ENCODE data around the gene JADE2. TPM values are rescaled to one million over a fixed set of nuclear protein-coding genes. Genes with fewer than 3 reads are reported as not detected.

Gene JADE2
- total RNA-seq, 4 donors from 2014 or later = 18.3 to 87.4 (median 48.2) TPM

- no peak for TF ChIP-seq CTCF (IDR thresholded peaks at IDR 0.05; ENCODE audit: low read depth)
These were observed 33.5 kb upstream of the JADE2 start for GRCh38 chr5:134491841-134492442.

- no peak for TF ChIP-seq CTCF (IDR thresholded peaks at IDR 0.05; ENCODE audit: low read depth)
These were observed 32.9 kb upstream of the JADE2 start for GRCh38 chr5:134492568-134492967.

GRCh38 chr5:134493461-134494055 is 31.9 kb upstream of the JADE2 start:
- TF ChIP-seq CTCF (IDR thresholded peaks at IDR 0.05; ENCODE audit: low read depth) = no peak

- TF ChIP-seq CTCF (IDR thresholded peaks at IDR 0.05; ENCODE audit: low read depth) = no peak
These were observed 30.7 kb upstream of the JADE2 start for GRCh38 chr5:134494780-134495179.

- no peak for TF ChIP-seq CTCF (IDR thresholded peaks at IDR 0.05; ENCODE audit: low read depth)
These were observed 24.6 kb upstream of the JADE2 start for GRCh38 chr5:134500699-134501430.

- no peak for TF ChIP-seq CTCF (IDR thresholded peaks at IDR 0.05; ENCODE audit: low read depth)
These were observed 23.2 kb upstream of the JADE2 start for GRCh38 chr5:134502259-134502658.

All from subcutaneous adipose tissue (tissue), 4 donors.